Endothelial cell of umbilical vein (primary cell): ENCODE measurements around the gene CDH2. TPM values are rescaled to one million over a fixed set of nuclear protein-coding genes. Genes with fewer than 3 reads are reported as not detected.

ENCODE experiments used
- BruUV-seq: library from RNA; stranded (reverse); fragments of 400-500 nt; replicated peaks from 2 replicates; lab custom pipeline; 2021; lab: Mats Ljungman, UMichigan
- CTCF ChIA-PET: fragments of 300-600, 350-600 bp; sonication (Branson Sonifier 250); formaldehyde crosslinking; loops from one replicate; lab custom pipeline; 2021; ENCODE audit warnings: antibody characterized with exemption, inconsistent platforms; lab: Charles Lee
- POLR2A ChIA-PET: fragments of 300-600, 350-600 bp; sonication (Branson Sonifier 250); formaldehyde crosslinking; loops from one replicate; lab custom pipeline; 2021; ENCODE audit warnings: antibody characterized with exemption, inconsistent platforms; lab: Charles Lee
- DNase-seq: peaks from one replicate; pipeline ENCODE4 v3.0.0-alpha.2; 2011; ENCODE audit warnings: low read depth, low spot score
- FAIRE-seq: peaks from 2 replicates; lab custom pipeline; 2011; peaks lifted over from hg19 to GRCh38; lab: Jason Lieb, UNC
- H2AFZ ChIP-seq: 2 replicates; pipeline ENCODE4 v1.6.0; 2012; ENCODE audit warnings: low read depth, low read length, control low read depth, inconsistent platforms
- H3K27ac ChIP-seq: 2 replicates; pipeline ENCODE4 v1.5.1; 2011; ENCODE audit warnings: low read depth, mild to moderate bottlenecking, control low read depth, low read length, moderate library complexity; ENCODE audit not compliant: insufficient read depth
- H3K27me3 ChIP-seq, 2 experiments: 2 replicates each; pipeline versions ENCODE4 v1.6.0 to v1.6.1; 2011; ENCODE audit warnings: low read length in 2 of 2, mixed read lengths in 1 of 2; ENCODE audit not compliant: control insufficient read depth in 2 of 2, insufficient read depth in 2 of 2
- H3K36me3 ChIP-seq, 2 experiments: 2 replicates in 1 of 2; 3 replicates in 1 of 2; pipeline ENCODE4 v1.5.1; 2011; ENCODE audit warnings: low read length in 2 of 2, mild to moderate bottlenecking in 1 of 2, moderate library complexity in 1 of 2; ENCODE audit not compliant: control insufficient read depth in 2 of 2, insufficient read depth in 2 of 2; ENCODE audit errors: extremely low read depth in 1 of 2
- H3K4me1 ChIP-seq: 3 replicates; pipeline ENCODE4 v1.5.1; 2011; ENCODE audit warnings: mild to moderate bottlenecking, low read length; ENCODE audit not compliant: control insufficient read depth, insufficient read depth; ENCODE audit errors: extremely low read depth
- H3K4me2 ChIP-seq: 2 replicates; pipeline ENCODE4 v1.6.1; 2011; ENCODE audit warnings: low read length, control low read depth, mixed read lengths; ENCODE audit not compliant: insufficient read depth
- H3K4me3 ChIP-seq, 3 experiments: fragments of 200-600 bp in 1 of 3; sonication (generic), shearing (Covaris generic) in 1 of 3; replicated peaks in 1 of 3; 2 replicates each; pipeline ENCODE4 v1.5.1; 2011 to 2016; ENCODE audit warnings: control low read depth in 3 of 3, low read length in 3 of 3, mild to moderate bottlenecking in 2 of 3, inconsistent platforms in 1 of 3, low read depth in 1 of 3, moderate library complexity in 1 of 3; ENCODE audit not compliant: insufficient read depth in 1 of 3
- H3K79me2 ChIP-seq: 2 replicates; pipeline ENCODE4 v1.6.0; 2012; ENCODE audit warnings: low read length, inconsistent platforms; ENCODE audit not compliant: control insufficient read depth, insufficient read depth
- H3K9ac ChIP-seq: replicated peaks from 2 replicates; pipeline ENCODE3; 2011; ENCODE audit warnings: low read length, control low read depth; ENCODE audit not compliant: insufficient read depth; ENCODE audit errors: extremely low read depth
- H3K9me1 ChIP-seq: replicated peaks from 3 replicates; pipeline ENCODE4 v1.6.0; 2011; ENCODE audit warnings: mild to moderate bottlenecking, low read length; ENCODE audit not compliant: control insufficient read depth, insufficient read depth; ENCODE audit errors: extremely low read depth
- H3K9me3 ChIP-seq: replicated peaks from 2 replicates; pipeline ENCODE4 v1.5.1; 2012; ENCODE audit warnings: low read length, inconsistent platforms; ENCODE audit not compliant: control insufficient read depth, insufficient read depth
- H4K20me1 ChIP-seq: replicated peaks from 2 replicates; pipeline ENCODE3; 2011; ENCODE audit warnings: mild to moderate bottlenecking, low read length; ENCODE audit not compliant: control insufficient read depth, insufficient read depth; ENCODE audit errors: extremely low read depth
- EZH2 ChIP-seq: IDR thresholded peaks from 2 replicates; pipeline ENCODE4 v1.6.1; 2012; ENCODE audit warnings: borderline replicate concordance, low read depth, mild to moderate bottlenecking, moderate library complexity, low read length, inconsistent platforms; ENCODE audit not compliant: severe bottlenecking
- FOS ChIP-seq: IDR thresholded peaks from 2 replicates; pipeline ENCODE4 v1.6.1; 2011; ENCODE audit warnings: mild to moderate bottlenecking, low read length, moderate library complexity, borderline replicate concordance; ENCODE audit not compliant: insufficient read depth
- GATA2 ChIP-seq: IDR thresholded peaks from 2 replicates; pipeline ENCODE4 v1.7.0; 2011; ENCODE audit warnings: low read depth, mild to moderate bottlenecking, moderate library complexity, mixed read lengths, low read length; ENCODE audit not compliant: insufficient read length, insufficient read depth
- JUN ChIP-seq: IDR thresholded peaks from 2 replicates; pipeline ENCODE4 v1.6.1; 2011; ENCODE audit warnings: borderline replicate concordance, low read depth; ENCODE audit not compliant: insufficient read length, insufficient read depth
- POLR2A ChIP-seq: IDR thresholded peaks from 2 replicates; pipeline ENCODE4 v1.6.1; 2012; ENCODE audit warnings: low read depth, mild to moderate bottlenecking, control low read depth, low read length
- POLR2AphosphoS5 ChIP-seq: IDR thresholded peaks from 2 replicates; pipeline ENCODE4 v1.6.1; 2012; ENCODE audit warnings: low read depth, mild to moderate bottlenecking, control low read depth, low read length, moderate library complexity; ENCODE audit not compliant: insufficient read depth
- dilution Hi-C: fragments of 300-500 bp; cut with MboI; formaldehyde crosslinking; loops from one replicate; pipeline ENCODE4 v1.15.0; 2019; ENCODE audit warnings: low sequenced_read_pairs; ENCODE audit not compliant: extremely low pct_ligation_motif_present
- intact Hi-C: fragments of 100-400 bp; cut with micrococcal nuclease; formaldehyde crosslinking; loops from one replicate; pipeline ENCODE4 v1.10.0; 2022
- polyA plus RNA-seq, 4 experiments: library from polyadenylated mRNA; depleted of rRNA in 3 of 4; stranded (reverse) in 3 of 4; unstranded in 1 of 4; fragments of >200 nt; gene quantifications; 2 replicates each; pipeline versions ENCODE4 v1.2.1 to v1.2.3, GENCODE V29; 2011 to 2012; ENCODE audit warnings: missing spikeins in 1 of 4
- total RNA-seq: library from RNA; stranded (reverse); gene quantifications from 2 replicates; pipeline ENCODE4 v1.2.3, GENCODE V29; 2021
- TF ChIP-seq, protein P1 (sequence below), 2 donors: IDR thresholded peaks; 1 replicate in 1 of 2; 2 replicates in 1 of 2; pipeline ENCODE4 v1.5.1; 2011; ENCODE audit warnings: low read length in 2 of 2, mild to moderate bottlenecking in 2 of 2, moderate library complexity in 2 of 2, control low read depth in 1 of 2, inconsistent platforms in 1 of 2, low read depth in 1 of 2; ENCODE audit not compliant: insufficient read depth in 1 of 2; ENCODE audit errors: extremely low read depth in 1 of 2

The CDH2 gene
- total and polyA plus RNA-seq, 2 donors (not counting 3 experiments of a cell fraction or from before 2014, with no cell fraction given), result 37.6 to 59.5 TPM

DNA sequence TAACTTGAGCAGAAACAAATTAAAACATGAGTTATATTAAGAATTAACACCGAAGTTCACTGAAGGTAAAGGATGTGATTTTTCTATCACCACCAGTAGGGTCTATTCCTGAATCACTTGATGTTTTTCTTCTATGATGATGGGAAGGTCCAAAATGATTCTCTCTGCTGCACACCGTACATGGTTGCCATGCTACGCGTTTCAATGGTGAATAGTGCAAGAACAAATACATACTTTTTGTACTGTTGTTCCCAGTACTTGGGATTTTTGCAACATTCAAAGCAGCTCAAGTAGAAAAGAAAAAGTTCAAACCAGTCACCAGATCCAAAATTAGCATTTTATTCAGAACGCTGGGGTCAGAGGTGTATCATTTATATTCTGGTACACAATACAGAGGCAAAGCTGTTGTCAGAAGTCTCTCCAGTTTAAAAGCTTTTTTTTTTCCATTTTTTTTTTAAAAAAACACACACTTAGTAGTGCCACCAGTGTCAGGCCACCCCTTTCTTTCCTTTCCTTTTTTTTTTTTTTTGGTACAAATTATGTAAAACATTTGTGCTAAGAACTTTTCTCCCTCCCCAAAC lies 226.2 kb downstream of the CDH2 start:
- POLR2A ChIA-PET, result no interaction called here

DNA sequence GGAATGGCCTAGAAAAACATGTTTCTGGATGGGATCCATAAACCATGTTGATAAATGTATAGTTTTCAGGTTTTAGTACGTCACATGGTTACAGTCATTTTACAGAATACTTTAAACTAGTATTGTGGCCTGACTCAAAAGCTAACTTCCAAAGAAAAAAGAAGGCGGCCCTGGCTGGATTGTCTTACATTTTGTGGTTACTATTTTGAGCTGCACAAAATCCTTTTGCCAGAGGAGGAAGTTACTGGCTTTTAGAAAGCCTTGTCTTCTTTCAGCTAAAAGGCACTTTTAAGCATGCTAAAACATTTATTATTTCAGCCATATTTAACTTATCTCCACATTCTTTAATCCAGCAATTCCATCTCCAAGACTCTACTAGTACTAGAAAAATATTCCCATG lies 227.9 kb downstream of the CDH2 start:
- DNase-seq (no peak), FAIRE-seq (no peak)
- H3K4me3 ChIP-seq, result no peak overlapping the region
- H4K20me1 ChIP-seq, result no peaks in the 10 kb centered on the region
- dilution Hi-C loops, result no loop called here
- H3K79me2 ChIP-seq, result no peaks in the 10 kb centered on the region
- TF ChIP-seq POLR2A (no peak), GATA2 (no peak)
- no peaks in the 10 kb centered on the region for H3K9me3 ChIP-seq
- POLR2A ChIA-PET, result no interaction called here
- BruUV-seq, result no TSS peak
- no peak overlapping the region for H3K4me2 ChIP-seq
- H3K27me3 ChIP-seq, result no peaks in the 10 kb centered on the region
- intact Hi-C loops, result no loop called here
- H3K27ac ChIP-seq, result no peak overlapping the region
- H3K4me1 ChIP-seq, result no peaks in the 10 kb centered on the region
- H2AFZ ChIP-seq, result no peak overlapping the region
- CTCF ChIA-PET, result no interaction called here
- H3K36me3 ChIP-seq, result no peaks in the 10 kb centered on the region
- H3K9ac ChIP-seq, result no peak overlapping the region
- H3K9me1 ChIP-seq, result no peaks in the 10 kb centered on the region

More for the DNA sequence above, 226.2 kb downstream of the CDH2 start:
- intact Hi-C loops, result no loop called here
- Histone ChIP-seq H3K9me1 (no peaks in the 10 kb centered on the region), H3K4me2 (no peak overlapping the region), H3K27ac (no peak overlapping the region), H4K20me1 (no peaks in the 10 kb centered on the region), H3K36me3 (no peaks in the 10 kb centered on the region), H2AFZ (no peak overlapping the region), H3K9me3 (no peaks in the 10 kb centered on the region), H3K27me3 (no peaks in the 10 kb centered on the region), H3K9ac (no peak overlapping the region), H3K4me1 (no peaks in the 10 kb centered on the region), H3K4me3 (no peak overlapping the region), H3K79me2 (no peaks in the 10 kb centered on the region)
- DNase-seq, result no peak
- dilution Hi-C loops, result no loop called here
- CTCF ChIA-PET, result interaction anchor here (0.7 to 2.0 kb wide), 2 partner anchors 8 to 307 kb away, joined by 4 to 7 read pairs; no protein-coding TSS in a partner anchor
- FAIRE-seq, result no peak
- TF ChIP-seq JUN (no peak), FOS (no peak), EZH2 (no peak), POLR2AphosphoS5 (no peak)
- TF ChIP-seq, protein P1, sequence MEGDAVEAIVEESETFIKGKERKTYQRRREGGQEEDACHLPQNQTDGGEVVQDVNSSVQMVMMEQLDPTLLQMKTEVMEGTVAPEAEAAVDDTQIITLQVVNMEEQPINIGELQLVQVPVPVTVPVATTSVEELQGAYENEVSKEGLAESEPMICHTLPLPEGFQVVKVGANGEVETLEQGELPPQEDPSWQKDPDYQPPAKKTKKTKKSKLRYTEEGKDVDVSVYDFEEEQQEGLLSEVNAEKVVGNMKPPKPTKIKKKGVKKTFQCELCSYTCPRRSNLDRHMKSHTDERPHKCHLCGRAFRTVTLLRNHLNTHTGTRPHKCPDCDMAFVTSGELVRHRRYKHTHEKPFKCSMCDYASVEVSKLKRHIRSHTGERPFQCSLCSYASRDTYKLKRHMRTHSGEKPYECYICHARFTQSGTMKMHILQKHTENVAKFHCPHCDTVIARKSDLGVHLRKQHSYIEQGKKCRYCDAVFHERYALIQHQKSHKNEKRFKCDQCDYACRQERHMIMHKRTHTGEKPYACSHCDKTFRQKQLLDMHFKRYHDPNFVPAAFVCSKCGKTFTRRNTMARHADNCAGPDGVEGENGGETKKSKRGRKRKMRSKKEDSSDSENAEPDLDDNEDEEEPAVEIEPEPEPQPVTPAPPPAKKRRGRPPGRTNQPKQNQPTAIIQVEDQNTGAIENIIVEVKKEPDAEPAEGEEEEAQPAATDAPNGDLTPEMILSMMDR (IDR thresholded peaks at IDR 0.05; ENCODE audit: extremely low read depth in 1 of 2, insufficient read depth in 1 of 2, low read depth in 1 of 2, low read length in 2 of 2), result no peak
- BruUV-seq, result no TSS peak
